Cardiac muscle cell (in vitro differentiated cells and primary cell): Measurements from ENCODE around the gene ELSPBP1. TPM values are rescaled to one million over a fixed set of nuclear protein-coding genes. Genes with fewer than 3 reads are reported as not detected.

Source experiments
- DNase-seq, 2 donors: peaks; one replicate each; pipeline versions ENCODE4 v3.0.0 to v3.0.0-alpha.2; 2010 to 2017; ENCODE audit warnings: low read depth in 1 of 2, low spot score in 1 of 2
- H3K27ac ChIP-seq: fragments of 200-600 bp; sonication (generic); 2 replicates; pipeline ENCODE4 v1.5.1; 2016
- H3K27me3 ChIP-seq: fragments of 200-600 bp; sonication (generic); 2 replicates; pipeline ENCODE4 v1.6.0; 2016; ENCODE audit warnings: control low read depth
- H3K36me3 ChIP-seq: fragments of 200-600 bp; sonication (generic); 2 replicates; pipeline ENCODE4 v1.5.1; 2016; ENCODE audit warnings: control low read depth
- H3K4me1 ChIP-seq: fragments of 200-600 bp; sonication (generic); 2 replicates; pipeline ENCODE4 v1.8.1; 2017; ENCODE audit warnings: low read depth, mild to moderate bottlenecking, mixed run types
- H3K4me3 ChIP-seq: fragments of 200-600 bp; sonication (generic); 2 replicates; pipeline ENCODE4 v1.5.1; 2016; ENCODE audit warnings: mild to moderate bottlenecking
- H3K9me3 ChIP-seq: fragments of 200-600 bp; sonication (generic); 2 replicates; pipeline ENCODE4 v1.5.1; 2017; ENCODE audit warnings: low read depth, mild to moderate bottlenecking, control low read depth
- CTCF ChIP-seq: IDR thresholded peaks from 2 replicates; pipeline ENCODE4 v1.5.1; 2012; ENCODE audit warnings: low read depth, mild to moderate bottlenecking, low read length
- polyA plus RNA-seq: library from polyadenylated mRNA; unstranded; fragments of >200 nt; fragmentation: Nextera tagmentation; extraction: Ambion mirVana; gene quantifications from 2 replicates; pipeline ENCODE4 v1.2.1, GENCODE V29; 2016
- total RNA-seq: library from RNA; depleted of rRNA; stranded (reverse); fragments of >200 nt; gene quantifications from 2 replicates; pipeline ENCODE4 v1.2.3, GENCODE V29; 2016

ELSPBP1 gene
- total and polyA plus RNA-seq, 2 experiments from 2014 or later, result not detected

DNA sequence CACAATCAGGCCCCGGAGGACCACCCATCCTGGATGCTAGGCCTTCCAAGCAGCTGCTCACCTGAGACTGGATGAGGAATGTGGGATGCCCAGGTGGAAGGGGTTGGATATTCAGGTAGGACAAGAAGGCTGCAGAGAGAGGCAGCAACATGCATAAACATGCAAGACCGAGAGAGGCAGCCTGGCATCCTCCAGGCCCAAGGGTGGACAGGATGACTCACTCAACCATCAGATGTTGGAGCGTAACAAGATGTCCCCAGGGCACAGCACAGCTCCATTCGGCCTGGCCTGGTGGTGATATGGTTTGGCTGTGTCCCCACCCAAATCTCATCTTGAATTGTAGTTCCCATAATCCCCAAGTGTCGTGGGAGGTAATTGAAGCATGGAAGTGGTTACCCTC, 59.4 kb downstream of the ELSPBP1 start:
- Histone ChIP-seq H3K27me3 (no peaks in the 10 kb centered on the region), H3K4me1 (no peaks in the 10 kb centered on the region), H3K9me3 (no peaks in the 10 kb centered on the region), H3K4me3 (no peak overlapping the region), H3K27ac (no peak overlapping the region), H3K36me3 (no peaks in the 10 kb centered on the region)
- TF ChIP-seq CTCF, result no peak
- no peak for DNase-seq

DNA sequence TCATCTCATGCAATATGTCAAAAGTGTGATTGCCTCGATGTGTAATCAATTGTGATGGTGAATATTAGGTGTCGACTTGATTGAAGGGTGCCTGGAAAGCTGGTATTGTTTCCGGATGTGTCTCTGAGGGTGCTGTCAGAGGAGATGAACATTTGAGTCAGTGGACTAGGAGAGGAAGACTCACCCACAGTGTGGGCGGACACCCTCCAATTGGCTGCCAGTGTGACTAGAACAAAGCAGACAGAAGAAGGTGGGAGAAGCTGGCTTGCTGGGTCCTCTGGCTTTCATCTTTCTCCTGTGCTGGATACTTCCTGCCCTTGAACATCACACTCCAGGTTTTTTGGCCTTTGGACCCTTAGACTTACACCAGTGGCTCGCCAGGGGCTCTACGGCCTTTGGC, 64.9 kb downstream of the ELSPBP1 start:
- H3K4me1 ChIP-seq, result no peaks in the 10 kb centered on the region
- peaks cover 8% of the 10 kb centered on the region for H3K27me3 ChIP-seq
- no peak for TF ChIP-seq CTCF
- no peak overlapping the region for H3K27ac ChIP-seq
- H3K4me3 ChIP-seq, result no peak overlapping the region
- DNase-seq, result no peak
- H3K9me3 ChIP-seq, result no peaks in the 10 kb centered on the region
- no peaks in the 10 kb centered on the region for H3K36me3 ChIP-seq

DNA sequence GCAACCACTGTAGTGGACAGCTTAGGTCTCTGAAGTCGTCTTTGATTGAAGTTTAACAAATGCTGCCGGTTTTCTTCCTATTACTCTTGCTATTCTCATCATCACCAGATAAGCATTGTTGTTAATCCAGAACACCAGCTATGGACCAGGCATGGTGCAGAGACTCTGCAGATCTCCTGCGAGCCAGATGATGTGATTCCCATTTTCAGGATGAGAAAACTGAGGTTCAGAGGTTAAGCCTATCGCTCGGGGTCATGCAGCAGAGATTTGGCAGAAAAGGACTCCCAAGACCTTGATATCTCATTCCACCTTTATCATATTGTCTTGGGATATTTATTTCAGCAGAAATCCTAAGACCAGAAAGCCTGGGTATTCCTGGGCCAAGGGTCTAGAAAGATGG, 65.9 kb downstream of the ELSPBP1 start:
- Histone ChIP-seq H3K27me3 (peaks cover 8% of the 10 kb centered on the region), H3K4me1 (no peaks in the 10 kb centered on the region), H3K9me3 (no peaks in the 10 kb centered on the region), H3K27ac (no peak overlapping the region), H3K36me3 (no peaks in the 10 kb centered on the region), H3K4me3 (no peak overlapping the region)
- DNase-seq, result no peak
- no peak for TF ChIP-seq CTCF

- no peaks in the 10 kb centered on the region for H3K4me1 ChIP-seq
- H3K27ac ChIP-seq, result no peak overlapping the region
- H3K4me3 ChIP-seq, result no peak overlapping the region
- DNase-seq, result no peak
- TF ChIP-seq CTCF, result no peak
- no peaks in the 10 kb centered on the region for H3K36me3 ChIP-seq
- H3K27me3 ChIP-seq, result peaks cover 8% of the 10 kb centered on the region
- no peaks in the 10 kb centered on the region for H3K9me3 ChIP-seq
These were observed 67.2 kb downstream of the ELSPBP1 start for GRCh38 chr19:48061401-48062344.

GRCh38 chr19:48064509-48064908, 70.1 kb downstream of the ELSPBP1 start:
- Histone ChIP-seq H3K4me3 (no peak overlapping the region), H3K4me1 (no peaks in the 10 kb centered on the region), H3K9me3 (no peaks in the 10 kb centered on the region), H3K27me3 (peaks cover 8% of the 10 kb centered on the region), H3K27ac (no peak overlapping the region), H3K36me3 (no peaks in the 10 kb centered on the region)
- TF ChIP-seq CTCF, result no peak
- peak in 1 of 2 donors; percentile 4 for DNase-seq
